GM19397 (cell line): ENCODE data around the gene CTIF.

Experiments used
- ATAC-seq: cut with Tn5 transposase; IDR thresholded peaks from one replicate; pipeline ENCODE4 v1.9.1; 2021; ENCODE audit warnings: mild to moderate bottlenecking, moderate library complexity; ENCODE audit not compliant: unreplicated experiment

Gene CTIF

DNA sequence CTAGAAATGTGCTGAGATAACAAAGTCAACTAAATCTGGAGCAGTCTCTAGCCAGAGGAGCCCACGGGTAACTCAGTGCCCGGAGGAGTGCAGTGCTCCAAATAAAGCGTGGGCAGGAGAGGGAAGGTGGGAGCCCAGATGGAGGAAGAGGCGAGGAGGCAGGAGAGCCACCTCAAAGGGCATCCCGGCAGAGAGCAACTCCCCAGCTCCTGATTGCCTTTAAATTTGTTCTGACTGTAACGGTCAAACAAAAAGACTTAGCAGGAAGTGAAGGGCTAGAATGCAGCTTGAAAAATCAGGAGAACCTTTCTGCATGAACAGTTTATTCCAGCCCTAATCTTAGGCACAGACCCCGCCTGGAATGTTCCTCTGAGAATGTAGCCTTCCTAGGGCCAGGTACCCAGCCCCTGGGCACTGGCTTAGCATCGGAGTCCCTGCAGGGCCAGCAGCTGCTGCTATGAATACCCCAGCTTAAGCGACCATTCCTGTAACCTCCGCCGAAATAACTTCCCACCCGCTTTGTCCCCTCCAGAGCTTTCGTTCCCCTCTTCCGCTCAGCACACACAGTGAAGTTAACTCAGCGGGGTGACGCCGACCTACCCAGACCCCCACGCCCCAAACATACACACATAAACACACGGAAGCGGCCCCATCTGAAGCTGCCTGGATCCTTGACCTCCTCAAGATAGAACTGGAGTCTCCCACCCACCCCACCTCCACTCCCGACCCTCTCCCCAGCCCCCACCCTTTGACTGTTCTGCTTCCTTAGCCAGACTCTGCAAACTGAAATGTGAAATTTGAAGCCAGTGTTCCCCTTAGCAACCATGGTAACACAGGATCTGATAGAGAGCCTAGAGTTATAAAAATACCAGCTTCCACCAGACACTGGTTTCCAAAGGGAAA lies 288.7 kb downstream of the CTIF start:
- no peak for ATAC-seq

DNA sequence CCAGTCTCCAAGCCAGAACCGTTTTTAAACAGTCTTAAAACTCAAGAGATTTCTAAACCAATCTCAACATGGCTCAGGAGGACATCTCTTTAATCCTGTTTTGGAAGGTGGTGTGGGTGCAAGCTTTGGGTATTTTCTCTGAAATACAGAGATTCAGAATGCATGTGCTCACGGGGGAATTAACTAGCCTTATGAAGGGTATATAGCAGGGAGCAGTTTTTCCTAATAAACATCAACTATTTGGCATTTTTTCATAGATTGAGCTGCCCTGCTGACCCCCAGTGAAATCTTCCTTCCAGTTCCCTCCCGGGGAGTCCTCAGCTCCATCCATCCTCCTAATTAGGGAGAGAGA lies 289.3 kb downstream of the CTIF start:
- ATAC-seq, result no peak

DNA sequence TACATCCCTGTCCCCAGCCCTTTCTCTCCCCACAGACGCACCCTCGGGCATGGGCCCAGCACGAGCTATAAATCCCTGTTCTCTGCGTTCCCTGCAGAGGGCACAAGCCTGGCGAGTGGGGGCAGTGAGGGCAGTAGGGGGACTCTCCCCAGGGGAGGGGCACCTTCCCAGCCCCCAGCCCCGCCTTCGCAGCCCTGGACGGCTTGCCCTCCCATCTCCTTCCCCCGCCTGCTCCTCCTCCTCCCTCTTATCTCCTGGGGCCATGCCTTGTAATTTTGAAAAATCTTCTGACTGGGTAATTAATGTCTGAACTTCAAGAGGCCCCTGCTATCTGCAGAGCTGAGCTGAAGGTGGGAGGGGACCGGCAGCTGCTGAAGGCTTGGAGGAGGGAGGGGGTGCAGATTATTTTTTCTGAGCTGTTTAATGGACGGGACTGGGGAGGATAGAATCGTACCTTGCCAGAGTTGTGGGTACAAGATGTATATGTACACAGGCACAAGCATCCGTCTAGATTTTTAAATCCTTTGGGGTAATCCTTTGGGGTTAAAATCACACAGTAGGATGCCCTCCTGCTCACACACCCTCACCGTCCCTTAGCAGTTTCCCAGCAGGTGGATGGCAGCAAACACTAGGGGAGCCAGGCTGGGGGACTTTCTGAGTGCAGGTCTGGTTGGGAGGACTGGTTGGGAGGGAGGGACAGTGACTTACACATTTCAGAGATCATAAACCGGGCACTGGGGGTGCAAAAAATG lies 290.0 kb downstream of the CTIF start:
- no peak for ATAC-seq

DNA sequence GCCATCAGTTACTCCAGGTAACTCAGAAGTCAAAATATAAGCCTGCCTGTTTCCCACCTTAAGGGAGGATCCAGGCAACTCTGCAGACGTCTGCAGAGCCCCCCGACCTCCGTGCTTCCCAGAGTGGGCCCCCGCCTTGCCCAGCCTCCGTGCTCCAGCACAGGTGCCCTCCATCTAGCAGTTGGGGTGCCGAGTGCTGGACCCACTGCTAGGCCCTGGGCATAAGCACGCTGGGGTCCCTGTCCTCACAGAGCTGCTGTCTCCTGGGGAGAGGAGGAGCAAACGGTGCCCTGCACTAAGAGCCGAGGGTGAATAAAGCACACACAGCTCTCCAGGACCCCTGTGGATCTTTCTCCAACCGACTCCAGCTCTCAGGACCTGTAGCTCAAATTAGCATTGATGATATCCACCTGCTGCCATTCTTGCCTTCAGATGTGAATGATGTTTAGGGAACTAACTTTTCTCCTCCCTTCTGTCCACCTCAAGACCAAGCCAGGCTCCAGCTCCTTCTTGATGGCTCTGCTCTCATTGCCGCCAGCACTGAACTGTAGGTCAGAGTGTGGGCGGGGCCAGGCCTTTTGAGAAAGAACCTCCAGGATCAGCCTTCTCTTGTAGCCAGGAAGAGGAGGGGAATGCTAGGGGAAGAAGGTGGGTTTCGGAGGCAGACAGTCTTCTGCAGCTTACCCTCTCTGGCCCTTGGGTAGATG lies 290.8 kb downstream of the CTIF start:
- no peak for ATAC-seq

DNA sequence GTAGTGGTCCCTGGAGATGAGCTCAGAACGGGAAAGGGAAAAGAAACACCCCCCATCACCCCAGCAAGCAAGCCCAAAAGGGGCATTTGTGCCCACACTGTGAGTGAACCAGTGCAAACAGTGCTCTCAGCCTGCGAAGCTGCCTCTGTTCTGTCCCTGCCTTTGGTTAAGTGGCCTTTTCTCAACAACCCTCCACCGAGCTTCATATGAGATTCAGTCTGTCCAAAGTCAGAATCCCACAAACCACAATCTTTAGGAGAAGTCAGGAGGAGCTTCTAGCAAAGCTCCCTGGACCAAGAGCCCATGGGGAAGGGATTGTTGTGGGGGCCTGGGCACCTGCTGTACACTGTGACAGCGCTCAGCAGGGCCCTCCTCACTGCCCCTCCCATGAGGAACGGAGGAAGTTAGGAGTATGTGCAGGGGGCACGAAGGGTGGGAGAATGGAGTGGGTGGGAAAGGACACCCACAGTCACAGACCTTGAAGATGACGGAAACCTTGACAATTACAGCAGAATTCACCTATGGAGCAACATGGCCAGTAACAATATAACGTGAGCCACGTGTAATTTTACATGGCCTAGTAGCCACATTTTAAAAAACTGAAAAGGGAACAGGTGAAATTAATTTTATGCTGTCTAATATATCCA lies 292.4 kb downstream of the CTIF start:
- ATAC-seq, result no peak

DNA sequence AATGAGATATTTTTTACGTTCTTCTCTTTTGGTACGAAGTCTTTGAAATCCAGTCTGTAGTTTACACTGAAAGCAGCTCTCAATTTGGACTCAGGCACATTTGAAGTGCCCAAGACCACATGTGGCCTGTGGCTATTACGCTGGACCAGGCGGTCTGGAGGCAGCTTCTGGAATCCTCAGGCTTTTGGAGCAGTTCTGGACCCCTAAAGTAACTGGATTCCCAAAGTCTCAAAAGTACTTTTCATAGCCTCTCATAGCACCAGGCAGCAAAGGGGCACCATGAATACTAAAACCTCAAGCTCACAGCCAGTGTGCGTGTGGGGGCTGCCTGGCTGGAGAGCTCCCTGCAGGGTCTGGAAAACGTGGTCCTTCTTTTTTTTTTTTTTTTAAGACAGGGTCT lies 293.0 kb downstream of the CTIF start:
- no peak for ATAC-seq

DNA sequence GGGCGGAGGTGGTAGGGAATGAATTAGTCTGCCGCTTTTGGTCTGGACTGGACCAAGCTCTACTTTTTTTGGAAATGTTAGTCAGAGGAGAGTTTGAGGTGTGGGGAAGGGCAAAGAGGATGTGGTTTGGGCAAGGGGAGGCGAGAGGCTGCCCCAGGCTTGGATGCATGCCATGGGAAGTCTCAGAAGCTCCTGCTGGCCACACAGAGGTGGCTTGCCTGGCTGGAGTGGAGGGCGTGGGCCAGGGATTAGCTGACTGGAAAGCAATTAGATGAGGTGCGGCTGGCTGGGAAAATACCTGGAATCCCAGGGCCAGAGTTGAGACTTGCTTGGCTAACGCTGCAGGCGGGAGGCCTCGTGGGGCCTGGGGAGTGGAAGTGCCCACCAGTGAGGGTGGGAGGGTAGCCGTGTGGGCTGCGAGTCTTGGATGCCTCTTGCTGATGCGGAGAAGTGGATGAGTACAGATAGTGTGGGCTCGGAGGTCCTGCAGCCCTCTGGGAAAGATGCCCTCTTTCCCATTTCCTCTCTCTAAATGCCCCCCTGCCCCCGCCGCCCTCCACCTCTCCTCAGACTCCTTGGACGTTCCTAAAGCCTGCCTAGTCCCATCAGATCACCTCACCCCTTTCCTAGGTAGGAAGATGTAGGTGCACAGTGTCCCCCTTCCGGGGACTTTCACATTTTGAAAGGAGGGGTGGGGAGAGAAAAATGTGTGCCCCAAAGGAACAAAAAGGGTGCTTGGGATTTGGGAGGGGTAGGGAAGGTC lies 294.3 kb downstream of the CTIF start:
- ATAC-seq, result no peak

DNA sequence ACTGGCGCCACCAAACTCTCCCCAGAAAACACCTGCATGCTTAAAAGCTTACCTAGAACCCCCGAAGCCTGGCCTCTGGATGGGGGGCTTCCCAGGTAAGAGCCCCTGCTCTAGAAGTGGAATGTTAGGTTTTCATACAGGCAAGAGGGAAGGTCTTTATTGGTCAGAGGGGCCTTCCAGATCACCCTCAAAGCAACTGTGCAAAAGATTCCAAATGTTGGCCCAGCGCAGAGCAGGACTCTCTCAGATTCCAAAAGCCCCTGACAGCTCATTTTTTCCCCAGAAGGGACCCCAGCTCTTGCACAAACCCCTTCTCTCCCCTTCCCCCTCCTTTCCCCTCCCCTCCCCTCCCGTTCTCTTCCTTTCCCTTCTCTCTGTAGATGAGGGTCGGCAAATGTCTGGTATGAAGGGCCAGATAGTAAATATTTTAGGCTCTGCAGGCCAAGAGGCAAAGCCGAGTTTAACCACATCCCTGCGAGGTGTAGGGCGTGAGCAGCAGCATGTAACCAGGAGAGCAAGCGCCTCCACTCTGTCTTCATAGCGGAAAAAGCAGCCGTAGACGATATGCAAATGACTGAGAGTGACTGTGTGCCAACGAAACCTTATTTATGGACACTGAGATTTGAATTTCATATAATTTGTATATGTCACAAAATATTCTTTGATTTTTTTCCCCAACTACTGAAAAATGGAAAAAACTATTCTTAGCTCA lies 295.0 kb downstream of the CTIF start:
- peak; percentile 81 for ATAC-seq

DNA sequence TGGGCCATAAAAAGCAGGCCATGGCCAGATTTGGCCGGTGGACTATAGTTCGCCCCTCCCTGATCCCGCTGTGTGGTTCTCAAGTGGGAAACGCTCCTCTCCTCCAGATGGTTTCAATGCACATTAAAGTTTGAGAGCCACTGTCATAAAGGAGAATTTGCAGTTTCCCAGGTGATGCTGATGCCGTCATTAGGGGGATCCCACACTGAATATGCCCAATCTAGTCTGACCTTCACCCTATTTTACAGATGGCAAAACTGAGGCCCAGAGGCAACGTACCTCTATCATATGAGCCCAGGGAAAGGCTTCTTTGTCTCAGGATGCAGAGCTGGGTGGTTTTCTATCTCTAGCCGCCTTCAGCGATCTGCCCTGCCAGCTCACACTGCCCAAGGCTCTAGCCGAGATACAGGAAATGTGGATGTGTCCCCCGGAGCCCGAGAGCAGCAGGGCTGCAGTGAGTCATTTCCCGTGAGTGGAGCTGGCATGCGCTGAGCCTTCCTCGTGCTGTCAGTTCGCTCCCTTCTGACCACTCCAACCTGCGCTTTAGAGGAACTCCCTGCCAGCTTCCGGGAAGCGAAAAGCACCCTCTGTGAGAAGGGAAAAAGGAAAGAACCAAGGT lies 295.7 kb downstream of the CTIF start:
- ATAC-seq, result peak; percentile 47

DNA sequence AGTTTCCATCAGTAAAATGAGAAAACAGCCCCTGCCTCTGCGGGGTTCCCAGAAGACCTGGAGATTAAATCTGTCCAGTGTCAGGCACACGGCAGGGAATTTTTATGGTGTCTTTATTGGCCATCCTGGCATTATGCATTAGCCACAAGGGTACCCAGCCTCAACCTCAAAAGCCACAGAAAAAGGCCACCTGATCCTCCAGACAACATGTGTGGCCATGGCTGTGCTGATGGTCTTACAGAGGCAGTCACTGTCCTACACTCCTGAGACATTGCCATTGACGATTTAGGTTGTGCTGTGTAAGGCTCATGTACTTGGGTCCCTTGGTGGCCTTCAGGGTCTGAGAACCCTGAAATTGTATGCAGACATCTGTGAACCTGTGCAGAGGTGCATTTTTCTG lies 296.3 kb downstream of the CTIF start:
- no peak for ATAC-seq

DNA sequence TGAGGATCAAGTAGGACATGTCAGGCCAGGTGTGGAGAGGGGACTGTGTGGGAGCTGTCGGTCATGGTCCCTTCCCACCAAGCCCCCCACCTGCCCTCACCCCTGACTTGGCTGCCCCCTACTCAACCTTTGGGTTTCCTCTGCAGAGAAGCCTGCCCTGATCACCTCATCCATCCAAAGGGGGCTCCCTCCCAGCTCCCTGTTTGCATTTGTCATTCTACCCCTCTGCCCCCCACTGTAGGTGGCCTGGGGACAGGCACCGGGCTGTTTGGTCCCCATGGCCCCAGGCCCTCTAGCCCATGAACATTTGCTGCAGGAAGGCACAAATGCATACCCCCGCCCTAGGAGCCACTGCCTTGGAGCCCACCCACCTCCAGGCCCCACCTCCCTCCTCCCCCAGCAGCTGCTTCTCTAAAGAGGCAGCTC lies 296.9 kb downstream of the CTIF start:
- ATAC-seq, result no peak

DNA sequence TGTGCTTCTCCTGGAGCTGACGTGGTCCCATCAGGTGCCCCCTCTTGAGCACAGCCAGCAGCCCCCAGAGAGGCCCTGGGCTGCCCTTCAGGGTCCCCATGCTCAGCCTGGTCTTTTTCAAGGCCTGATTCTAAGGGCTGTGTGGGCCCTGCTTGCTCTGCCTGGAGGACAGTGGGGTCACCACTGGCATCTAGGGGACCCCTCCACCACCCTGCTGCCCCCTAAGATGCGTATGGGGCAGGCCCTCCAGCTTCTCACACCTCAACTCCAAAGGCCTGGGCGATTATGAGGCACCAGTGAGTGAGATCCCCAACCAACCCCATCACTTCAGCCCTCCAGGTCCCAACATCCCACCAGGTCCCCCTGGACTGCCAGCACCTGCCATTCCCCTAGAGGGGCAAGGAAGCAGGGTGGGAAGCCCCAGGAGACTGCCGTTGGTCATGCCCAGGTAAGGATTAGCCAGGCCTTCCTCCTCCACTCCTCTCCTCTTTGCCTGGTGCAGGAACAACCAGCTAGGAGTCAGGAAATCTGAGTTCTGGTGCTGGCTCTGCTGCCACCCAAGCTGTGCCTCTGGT lies 297.5 kb downstream of the CTIF start:
- ATAC-seq, result no peak

DNA sequence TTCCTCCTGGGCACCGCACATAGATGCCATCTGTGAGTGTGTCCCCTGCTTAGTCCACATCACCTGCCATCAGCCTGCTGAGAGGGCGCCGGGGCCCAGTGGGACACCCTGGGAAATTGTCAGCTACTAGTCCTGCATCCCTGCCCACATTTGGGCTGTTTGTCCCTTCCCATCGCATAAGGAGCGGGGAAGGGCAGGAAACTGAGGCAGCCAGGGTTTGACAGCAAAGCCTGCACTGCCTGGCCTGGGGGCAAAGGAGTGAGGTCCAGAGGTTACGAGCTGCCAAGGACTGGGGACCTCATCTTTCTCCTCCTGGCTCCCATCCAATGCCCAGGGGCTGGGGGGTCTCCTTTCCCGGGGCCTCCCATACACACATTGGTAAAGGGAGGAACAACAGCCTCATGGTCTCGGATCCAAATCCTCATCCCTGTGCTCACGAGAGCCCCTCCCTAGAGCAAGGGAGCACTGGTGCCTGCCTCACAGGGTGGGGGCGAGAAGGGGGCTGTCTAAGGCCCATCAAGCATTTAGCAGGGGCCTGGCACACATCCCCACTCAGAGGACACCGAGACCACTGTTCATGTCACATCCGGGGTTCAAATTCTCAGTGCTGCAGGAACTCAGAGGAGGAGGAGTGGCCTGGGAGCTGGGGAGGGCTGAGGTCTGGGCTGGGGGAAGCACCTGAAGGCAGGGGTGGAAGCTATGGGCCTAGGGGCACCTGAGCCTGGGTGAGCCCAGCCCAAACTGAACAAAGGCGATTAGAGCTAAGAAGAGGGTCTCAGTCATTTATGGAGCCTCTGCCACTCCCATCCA lies 298.2 kb downstream of the CTIF start:
- no peak for ATAC-seq

DNA sequence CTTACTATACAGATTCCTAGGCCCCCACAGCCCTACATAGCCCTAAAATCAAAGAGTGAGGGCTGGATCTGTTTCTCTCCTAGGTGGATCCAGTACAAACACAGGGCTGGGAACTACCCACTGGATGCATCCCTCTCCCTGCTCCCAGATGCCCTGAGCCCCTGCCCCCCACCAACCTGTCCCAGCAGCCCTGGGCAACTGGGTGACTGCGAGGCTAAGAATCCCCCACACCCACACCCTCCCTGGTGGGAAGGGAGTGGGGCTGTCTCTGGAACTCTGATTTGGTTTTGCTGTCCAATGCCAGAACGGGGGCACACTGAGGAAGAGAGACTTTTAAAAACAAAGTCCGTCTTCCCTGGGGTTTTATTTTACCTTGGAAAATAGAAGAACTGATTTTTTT lies 298.8 kb downstream of the CTIF start:
- no peak for ATAC-seq

DNA sequence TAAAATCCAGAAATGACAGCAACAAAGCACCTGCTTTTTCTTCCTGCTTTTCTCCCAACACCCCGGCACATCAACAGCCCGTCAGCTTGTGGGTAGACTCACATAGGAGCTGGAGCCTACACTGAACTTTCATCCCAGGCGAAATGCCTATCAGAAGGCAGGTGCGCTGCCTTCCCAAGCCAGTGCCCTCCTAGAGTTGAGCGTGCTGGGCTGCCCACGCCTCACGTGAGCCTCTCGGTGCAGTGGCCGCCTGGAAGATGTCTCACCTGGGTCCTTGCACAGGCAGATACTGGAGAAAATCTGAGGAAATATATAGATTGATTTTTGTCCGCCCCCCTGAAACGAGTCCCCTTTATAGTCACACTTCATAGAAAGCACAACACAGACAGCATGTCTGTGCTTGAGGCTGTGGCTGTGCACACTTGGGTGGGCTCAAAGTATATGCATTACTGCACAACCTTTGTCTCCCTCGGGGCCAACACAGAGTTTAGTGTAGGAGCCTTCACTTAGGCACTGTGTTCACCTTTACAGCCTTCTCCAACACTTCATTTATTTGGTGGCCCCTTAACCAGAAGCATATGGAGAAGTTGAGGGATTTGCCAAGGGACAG lies 299.4 kb downstream of the CTIF start:
- no peak for ATAC-seq

DNA sequence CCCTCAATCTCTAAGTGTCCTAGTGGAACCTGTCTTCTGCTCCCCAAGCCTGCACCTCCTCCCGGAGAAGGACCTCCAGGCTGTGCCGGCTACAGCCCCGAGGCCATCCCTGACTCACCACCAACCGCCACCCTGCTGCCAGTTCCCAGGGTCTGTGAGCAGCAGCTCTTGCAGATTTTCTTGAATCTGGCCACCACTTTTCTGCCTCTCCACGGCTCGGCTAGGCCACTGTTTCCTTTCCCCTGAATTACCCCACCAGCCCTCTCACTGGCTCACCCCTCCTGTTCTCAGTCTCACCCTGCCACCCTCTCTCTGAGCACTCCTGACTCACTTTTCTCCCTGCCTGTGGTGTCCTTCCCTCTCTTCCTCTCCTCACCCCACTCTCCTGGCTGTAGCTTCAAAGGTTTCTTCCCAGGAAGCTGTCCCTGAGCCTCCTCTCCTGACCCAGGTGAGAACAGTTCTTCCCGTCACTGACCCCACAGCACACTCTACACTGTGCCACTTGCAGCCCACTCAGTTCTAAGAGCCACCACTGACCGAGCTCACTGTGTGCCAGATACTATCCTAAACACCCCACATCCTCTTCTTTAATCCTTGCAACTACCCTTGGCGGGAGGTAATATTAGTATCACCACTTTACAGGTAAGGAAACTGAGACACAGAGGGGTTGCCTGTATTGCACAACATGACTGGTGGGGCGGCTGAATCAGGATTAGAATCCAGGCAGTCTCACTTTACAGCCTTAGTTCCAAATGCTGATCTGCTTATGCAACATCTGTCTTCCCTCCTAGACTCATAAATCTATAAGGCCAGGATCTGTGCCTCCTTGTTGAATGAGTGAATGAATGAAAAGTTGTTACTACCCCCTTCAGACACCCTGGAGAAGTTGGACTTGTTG lies 300.3 kb downstream of the CTIF start:
- no peak for ATAC-seq
